ENCODE data around the gene FMN1. TPM values are rescaled to one million over a fixed set of nuclear protein-coding genes. Genes with fewer than 3 reads are reported as not detected.

The FMN1 gene
- polyA plus RNA-seq, 3 donors: 0.28 to 3.7 (median 0.34) TPM

DNA sequence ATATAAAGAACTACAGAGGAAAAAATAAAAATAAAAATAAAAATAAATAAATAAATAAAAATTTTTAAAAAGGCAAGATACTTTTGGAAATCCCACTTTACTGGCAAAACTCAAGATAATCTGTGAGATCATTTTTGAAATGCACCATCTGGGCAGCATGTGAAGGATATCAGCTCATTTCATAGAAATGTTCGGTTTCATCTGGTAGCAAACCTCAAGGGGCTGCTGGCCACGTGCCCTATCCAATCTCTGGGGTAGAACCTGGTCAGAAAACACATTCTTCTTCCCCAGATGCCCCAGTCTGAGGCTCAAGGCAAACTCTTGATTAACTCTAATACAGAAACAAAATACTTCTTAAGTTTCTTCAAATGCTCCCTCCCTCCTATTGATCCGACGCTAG, 166.0 kb downstream of the FMN1 start:
- no peak overlapping the region for H3K27ac Mint-ChIP-seq
- WGBS (ENCODE audit: insufficient coverage): 87% methylated on average over 2 of the region's 4 CpGs
- no peaks in the 10 kb centered on the region for H4K20me1 ChIP-seq (ENCODE audit: insufficient read depth, low read length)

DNA sequence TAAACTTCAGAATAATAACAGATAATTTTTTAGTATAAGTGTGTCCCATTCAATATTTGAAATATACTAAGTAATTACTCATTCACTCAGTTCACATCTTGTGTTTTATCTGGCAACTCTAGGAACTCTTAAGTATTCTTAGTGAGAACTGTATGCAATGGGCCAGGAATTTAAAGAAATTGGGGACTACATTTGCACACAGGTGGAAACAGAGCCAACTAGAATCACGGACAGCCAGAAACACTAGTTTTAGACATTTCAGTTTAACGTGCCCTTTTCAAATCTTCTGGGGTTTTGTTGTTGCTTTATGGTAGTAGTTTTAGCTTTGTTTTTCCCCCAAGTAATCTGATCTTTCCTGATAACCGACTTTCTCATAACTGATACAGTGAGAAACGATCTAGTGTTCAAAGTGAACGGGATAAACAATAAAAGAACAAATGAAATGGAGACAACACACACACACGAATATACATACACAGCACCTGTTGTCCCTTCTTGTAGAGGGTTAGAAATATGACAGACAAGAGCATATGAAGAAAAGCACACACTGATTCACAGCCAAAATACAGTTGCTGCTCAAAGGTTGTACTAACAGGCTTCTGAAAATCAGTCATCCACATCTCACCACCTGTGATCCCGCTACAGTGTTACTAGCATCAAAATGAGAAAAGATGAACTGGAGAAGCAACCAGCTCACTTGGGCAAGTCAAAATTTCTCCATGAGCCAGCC, 167.0 kb downstream of the FMN1 start:
- no peak overlapping the region for H3K4me3 Mint-ChIP-seq
- Histone ChIP-seq H3K4me2 (replicated peaks; ENCODE audit: extremely low read depth, low read length, poor library complexity, severe bottlenecking) (no peak overlapping the region), H3K79me2 (ENCODE audit: insufficient read depth, low read length) (no peaks in the 10 kb centered on the region), H3K27me3 (ENCODE audit: control insufficient read depth in 2 of 2, insufficient read depth in 2 of 2, low read length in 2 of 2) (no peaks in the 10 kb centered on the region), H3K27ac (ENCODE audit: low read depth in 1 of 2, low read length in 2 of 2) (no peak overlapping the region), H3K4me1 (ENCODE audit: control insufficient read depth in 1 of 2, insufficient read depth in 2 of 2, low read length in 2 of 2) (no peaks in the 10 kb centered on the region), H3K9ac (ENCODE audit: insufficient read depth, low read length, poor library complexity, severe bottlenecking) (no peak overlapping the region), H3K4me3 (replicated peaks in 1 of 3; ENCODE audit: low read depth in 2 of 3, low read length in 3 of 3) (no peak overlapping the region), H3K9me3 (replicated peaks in 1 of 2; ENCODE audit: control insufficient read depth in 1 of 2, insufficient read depth in 1 of 2, low read length in 2 of 2) (no peaks in the 10 kb centered on the region), H4K20me1 (ENCODE audit: insufficient read depth, low read length) (no peaks in the 10 kb centered on the region), H2AFZ (ENCODE audit: insufficient read depth, low read depth, low read length, poor library complexity, severe bottlenecking) (no peak overlapping the region), H3K36me3 (replicated peaks in 1 of 2; ENCODE audit: control insufficient read depth in 1 of 2, insufficient read depth in 2 of 2, low read length in 2 of 2) (no peaks in the 10 kb centered on the region)
- no peaks in the 10 kb centered on the region for H3K9me3 Mint-ChIP-seq
- H3K4me1 Mint-ChIP-seq: peaks cover 9% of the 10 kb centered on the region
- 100% methylated on average over 1 of the region's 7 CpGs for WGBS (ENCODE audit: insufficient coverage)
- DNase-seq: no peak
- no peak overlapping the region for H3K27ac Mint-ChIP-seq
- no peaks in the 10 kb centered on the region for H3K27me3 Mint-ChIP-seq (ENCODE audit: low read depth in 3 of 3)
- intact Hi-C loops (cut with micrococcal nuclease): no loop called here
- TF ChIP-seq, protein P1, sequence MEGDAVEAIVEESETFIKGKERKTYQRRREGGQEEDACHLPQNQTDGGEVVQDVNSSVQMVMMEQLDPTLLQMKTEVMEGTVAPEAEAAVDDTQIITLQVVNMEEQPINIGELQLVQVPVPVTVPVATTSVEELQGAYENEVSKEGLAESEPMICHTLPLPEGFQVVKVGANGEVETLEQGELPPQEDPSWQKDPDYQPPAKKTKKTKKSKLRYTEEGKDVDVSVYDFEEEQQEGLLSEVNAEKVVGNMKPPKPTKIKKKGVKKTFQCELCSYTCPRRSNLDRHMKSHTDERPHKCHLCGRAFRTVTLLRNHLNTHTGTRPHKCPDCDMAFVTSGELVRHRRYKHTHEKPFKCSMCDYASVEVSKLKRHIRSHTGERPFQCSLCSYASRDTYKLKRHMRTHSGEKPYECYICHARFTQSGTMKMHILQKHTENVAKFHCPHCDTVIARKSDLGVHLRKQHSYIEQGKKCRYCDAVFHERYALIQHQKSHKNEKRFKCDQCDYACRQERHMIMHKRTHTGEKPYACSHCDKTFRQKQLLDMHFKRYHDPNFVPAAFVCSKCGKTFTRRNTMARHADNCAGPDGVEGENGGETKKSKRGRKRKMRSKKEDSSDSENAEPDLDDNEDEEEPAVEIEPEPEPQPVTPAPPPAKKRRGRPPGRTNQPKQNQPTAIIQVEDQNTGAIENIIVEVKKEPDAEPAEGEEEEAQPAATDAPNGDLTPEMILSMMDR (IDR thresholded peaks at IDR 0.05): no peak
- no peaks in the 10 kb centered on the region for H3K36me3 Mint-ChIP-seq

More for the DNA sequence above, 166.0 kb downstream of the FMN1 start:
- Mint-ChIP-seq H3K9me3 (no peaks in the 10 kb centered on the region), H3K36me3 (peaks cover 0 to 1% of the 10 kb centered on the region in 2 donors), H3K4me3 (no peak overlapping the region), H3K4me1 (peaks cover 6% of the 10 kb centered on the region), H3K27me3 (ENCODE audit: low read depth in 3 of 3) (no peaks in the 10 kb centered on the region)
- no peak overlapping the region for H3K4me3 ChIP-seq (replicated peaks in 1 of 3; ENCODE audit: low read depth in 2 of 3, low read length in 3 of 3)
- TF ChIP-seq, protein P1 (IDR thresholded peaks at IDR 0.05): no peak
- H3K27ac ChIP-seq (ENCODE audit: low read depth in 1 of 2, low read length in 2 of 2): no peak overlapping the region
- H3K9me3 ChIP-seq (replicated peaks in 1 of 2; ENCODE audit: control insufficient read depth in 1 of 2, insufficient read depth in 1 of 2, low read length in 2 of 2): no peaks in the 10 kb centered on the region
- no peaks in the 10 kb centered on the region for H3K27me3 ChIP-seq (ENCODE audit: control insufficient read depth in 2 of 2, insufficient read depth in 2 of 2, low read length in 2 of 2)
- DNase-seq: no peak
- no peak overlapping the region for H3K9ac ChIP-seq (ENCODE audit: insufficient read depth, low read length, poor library complexity, severe bottlenecking)
- intact Hi-C loops (cut with micrococcal nuclease): no loop called here
- H3K36me3 ChIP-seq (replicated peaks in 1 of 2; ENCODE audit: control insufficient read depth in 1 of 2, insufficient read depth in 2 of 2, low read length in 2 of 2): no peaks in the 10 kb centered on the region
- no peaks in the 10 kb centered on the region for H3K79me2 ChIP-seq (ENCODE audit: insufficient read depth, low read length)
- no peaks in the 10 kb centered on the region for H3K4me1 ChIP-seq (ENCODE audit: control insufficient read depth in 1 of 2, insufficient read depth in 2 of 2, low read length in 2 of 2)
- H3K4me2 ChIP-seq (replicated peaks; ENCODE audit: extremely low read depth, low read length, poor library complexity, severe bottlenecking): no peak overlapping the region
- H2AFZ ChIP-seq (ENCODE audit: insufficient read depth, low read depth, low read length, poor library complexity, severe bottlenecking): no peak overlapping the region
